GM10266 (cell line): ENCODE data around the gene TCF4.

Source experiments
- DNase-seq: peaks from one replicate; pipeline ENCODE4 v3.0.0; 2012; ENCODE audit errors: extremely low spot score
- TF ChIP-seq, protein P1 (sequence below): IDR thresholded peaks from 2 replicates; pipeline ENCODE4 v1.5.1; 2012; ENCODE audit warnings: mild to moderate bottlenecking, low read depth; ENCODE audit not compliant: control insufficient read depth, insufficient read depth; ENCODE audit errors: missing control alignments

The TCF4 gene

DNA sequence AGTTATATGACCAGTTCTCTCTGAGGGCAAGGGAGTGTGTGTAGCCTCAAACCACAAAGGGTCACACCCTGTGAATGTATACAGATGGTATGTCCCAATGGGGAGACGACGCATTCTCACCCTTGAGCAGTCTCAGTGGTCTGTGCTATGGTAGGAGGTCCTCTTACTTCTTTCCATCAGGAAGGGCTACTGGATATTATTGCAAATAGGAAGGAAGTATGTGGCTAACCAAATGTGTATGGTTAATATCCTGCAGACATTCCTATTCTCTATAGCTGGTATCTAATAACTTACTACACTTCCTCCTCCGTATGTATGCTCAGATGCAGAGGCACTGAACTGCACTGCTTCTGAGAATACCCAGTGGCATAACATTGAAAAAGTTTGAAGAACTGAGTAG lies 322.0 kb downstream of the TCF4 start:
- no peak for DNase-seq
- TF ChIP-seq, protein P1, sequence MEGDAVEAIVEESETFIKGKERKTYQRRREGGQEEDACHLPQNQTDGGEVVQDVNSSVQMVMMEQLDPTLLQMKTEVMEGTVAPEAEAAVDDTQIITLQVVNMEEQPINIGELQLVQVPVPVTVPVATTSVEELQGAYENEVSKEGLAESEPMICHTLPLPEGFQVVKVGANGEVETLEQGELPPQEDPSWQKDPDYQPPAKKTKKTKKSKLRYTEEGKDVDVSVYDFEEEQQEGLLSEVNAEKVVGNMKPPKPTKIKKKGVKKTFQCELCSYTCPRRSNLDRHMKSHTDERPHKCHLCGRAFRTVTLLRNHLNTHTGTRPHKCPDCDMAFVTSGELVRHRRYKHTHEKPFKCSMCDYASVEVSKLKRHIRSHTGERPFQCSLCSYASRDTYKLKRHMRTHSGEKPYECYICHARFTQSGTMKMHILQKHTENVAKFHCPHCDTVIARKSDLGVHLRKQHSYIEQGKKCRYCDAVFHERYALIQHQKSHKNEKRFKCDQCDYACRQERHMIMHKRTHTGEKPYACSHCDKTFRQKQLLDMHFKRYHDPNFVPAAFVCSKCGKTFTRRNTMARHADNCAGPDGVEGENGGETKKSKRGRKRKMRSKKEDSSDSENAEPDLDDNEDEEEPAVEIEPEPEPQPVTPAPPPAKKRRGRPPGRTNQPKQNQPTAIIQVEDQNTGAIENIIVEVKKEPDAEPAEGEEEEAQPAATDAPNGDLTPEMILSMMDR = no peak

- TF ChIP-seq, protein P1 = no peak
- DNase-seq = no peak
These were observed 322.8 kb downstream of the TCF4 start for GRCh38 chr18:55265130-55265675.

DNA sequence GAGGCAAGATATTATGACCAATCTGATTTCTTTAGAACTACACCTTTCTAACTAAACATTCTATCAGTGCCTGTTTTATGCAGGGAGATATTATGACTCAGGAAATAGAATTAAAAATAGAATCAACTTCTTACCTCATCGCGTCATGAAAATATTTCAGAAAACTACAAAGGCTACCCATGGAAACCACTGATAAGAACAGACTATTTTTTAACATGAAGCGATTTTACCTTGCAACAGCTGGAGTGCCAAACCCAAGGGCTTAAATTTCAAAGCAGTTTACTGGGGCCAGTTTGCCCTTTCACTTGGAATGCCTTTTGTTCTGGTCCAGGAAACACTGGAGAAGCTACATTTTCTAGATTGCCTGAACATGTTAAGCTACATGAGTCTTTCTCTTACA lies 323.9 kb downstream of the TCF4 start:
- DNase-seq = no peak
- TF ChIP-seq, protein P1 = no peak

DNA sequence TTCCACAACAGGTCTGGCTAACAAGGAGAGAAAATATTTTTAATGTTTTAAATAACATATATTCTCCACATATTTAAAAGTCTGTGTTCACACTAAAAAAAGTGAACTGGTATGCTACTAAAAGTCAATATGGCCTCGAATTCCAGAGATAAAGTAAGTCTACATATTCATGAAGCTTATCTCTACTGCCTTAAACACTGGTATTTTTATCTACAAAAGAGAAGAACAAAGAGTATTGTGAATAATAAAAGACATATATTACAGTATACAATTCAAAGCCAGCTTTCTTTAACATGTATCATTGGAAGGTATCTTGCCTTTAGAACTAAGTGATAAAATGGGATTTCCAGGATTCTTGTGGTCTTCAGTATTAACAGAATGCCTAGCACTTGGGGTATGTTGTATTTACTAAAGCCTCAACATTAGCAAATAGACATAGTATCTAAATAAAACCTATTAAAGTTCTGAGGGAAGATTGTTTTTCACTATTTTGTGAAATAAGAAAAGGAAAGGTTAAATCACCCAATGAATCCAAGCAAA lies 325.9 kb downstream of the TCF4 start:
- TF ChIP-seq, protein P1 = no peak

DNA sequence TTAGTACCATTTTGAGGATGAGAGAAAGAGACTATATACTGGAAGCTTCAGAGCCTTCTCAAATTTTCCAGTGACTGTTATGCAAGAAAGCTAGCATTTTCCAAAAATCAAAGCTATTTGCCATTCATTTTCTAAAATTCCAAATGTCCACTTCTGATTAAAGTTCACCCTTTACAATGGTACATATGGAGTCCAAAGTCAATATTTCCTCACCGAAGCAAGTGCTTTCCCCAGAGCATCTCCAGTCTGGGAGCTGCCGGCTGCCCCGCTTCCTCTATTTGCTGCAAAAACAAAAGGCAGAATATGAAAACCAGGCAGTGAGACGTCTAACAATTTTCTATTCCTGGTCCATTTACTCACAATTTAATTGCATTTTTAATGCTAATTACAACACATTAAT lies 326.7 kb downstream of the TCF4 start:
- DNase-seq = no peak
- TF ChIP-seq, protein P1 = no peak

More for the DNA sequence above, 325.9 kb downstream of the TCF4 start:
- DNase-seq = no peak

DNA sequence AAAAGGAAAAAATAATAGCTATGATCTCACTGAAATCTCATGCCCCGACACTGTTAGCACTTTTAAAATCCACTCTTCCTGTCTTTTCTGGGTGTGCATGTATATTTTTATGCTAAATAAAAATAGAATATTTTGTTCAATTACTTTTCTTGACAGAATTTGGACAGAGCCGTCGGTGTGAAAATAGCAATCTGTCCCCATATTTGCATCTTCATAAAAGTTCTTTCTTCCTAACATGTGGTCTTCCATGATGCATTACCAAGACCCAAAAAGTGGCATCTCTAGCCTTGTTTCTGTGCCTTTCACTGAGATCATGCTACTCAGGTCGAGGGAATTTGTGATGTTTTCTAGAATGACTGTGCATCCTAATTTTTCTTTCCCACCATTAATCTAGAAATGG lies 329.9 kb downstream of the TCF4 start:
- TF ChIP-seq, protein P1 = no peak
- DNase-seq = no peak

DNA sequence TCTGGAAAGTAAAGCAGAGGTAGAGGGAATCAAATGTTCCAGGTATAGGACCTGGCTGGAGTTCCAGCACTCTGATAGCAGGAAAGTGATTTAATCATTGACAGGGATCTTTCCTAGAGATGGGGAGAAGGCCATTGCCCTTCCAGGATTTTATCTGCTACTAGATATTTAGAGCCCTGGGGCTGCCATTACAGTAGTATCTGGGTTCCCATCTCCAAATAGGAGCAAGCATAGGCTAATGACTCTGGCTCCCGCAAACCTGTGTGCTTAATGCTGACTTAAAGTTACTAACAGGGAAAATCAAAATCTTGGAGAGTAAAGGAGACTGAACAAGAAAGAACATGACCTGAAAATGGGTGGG lies 331.1 kb downstream of the TCF4 start:
- TF ChIP-seq, protein P1 = no peak
- no peak for DNase-seq
